Measurements from ENCODE around the gene AUNIP.

GRCh38 chr1:25881266-25881665 lies 22.0 kb upstream of the AUNIP start:
- TF ChIP-seq CTCF (IDR thresholded peaks at IDR 0.05) (no peak), ZFX (IDR thresholded peaks at IDR 0.05; ENCODE audit: borderline replicate concordance) (no peak)
